ENCODE measurements around the gene GFRA1.

DNA sequence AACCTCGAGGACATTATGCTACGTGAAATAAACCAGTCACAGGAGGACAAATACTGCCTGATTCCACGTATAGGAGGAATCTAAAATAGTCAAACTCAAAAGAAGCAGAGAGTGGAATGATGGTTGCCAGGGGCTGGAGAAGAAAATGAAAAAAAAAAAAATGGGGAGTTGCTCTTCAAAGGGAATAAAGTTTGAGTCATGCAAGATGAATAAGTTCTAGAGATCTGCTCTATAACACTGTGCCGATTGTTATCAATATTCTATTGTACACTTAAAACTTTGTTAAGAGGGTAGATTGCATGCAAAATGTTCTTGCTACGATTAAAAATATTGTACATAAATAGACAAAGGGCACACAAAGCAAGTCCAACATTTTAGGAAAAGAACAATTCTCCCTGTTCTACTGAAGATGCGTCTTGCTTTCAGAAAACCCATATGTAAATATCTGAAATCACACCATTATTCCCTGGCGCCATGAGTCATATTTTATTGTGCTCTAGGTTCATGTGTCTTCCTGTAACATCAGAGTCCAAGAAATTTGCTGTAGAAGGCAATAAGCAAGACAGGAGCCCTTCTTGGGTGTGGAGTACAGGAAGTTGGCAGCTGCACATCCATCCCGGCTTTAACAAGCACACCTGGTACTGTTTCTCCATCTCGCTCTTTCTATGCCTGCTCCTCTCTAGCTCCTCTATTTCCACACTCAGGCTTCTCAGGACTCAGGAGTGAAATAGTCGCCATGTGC, 145.9 kb downstream of the GFRA1 start:
- TF ChIP-seq SMC3 (IDR thresholded peaks at IDR 0.05) (no peak), CEBPB (IDR thresholded peaks at IDR 0.05) (no peak)
